ENCODE data around the gene MED29.

DNA sequence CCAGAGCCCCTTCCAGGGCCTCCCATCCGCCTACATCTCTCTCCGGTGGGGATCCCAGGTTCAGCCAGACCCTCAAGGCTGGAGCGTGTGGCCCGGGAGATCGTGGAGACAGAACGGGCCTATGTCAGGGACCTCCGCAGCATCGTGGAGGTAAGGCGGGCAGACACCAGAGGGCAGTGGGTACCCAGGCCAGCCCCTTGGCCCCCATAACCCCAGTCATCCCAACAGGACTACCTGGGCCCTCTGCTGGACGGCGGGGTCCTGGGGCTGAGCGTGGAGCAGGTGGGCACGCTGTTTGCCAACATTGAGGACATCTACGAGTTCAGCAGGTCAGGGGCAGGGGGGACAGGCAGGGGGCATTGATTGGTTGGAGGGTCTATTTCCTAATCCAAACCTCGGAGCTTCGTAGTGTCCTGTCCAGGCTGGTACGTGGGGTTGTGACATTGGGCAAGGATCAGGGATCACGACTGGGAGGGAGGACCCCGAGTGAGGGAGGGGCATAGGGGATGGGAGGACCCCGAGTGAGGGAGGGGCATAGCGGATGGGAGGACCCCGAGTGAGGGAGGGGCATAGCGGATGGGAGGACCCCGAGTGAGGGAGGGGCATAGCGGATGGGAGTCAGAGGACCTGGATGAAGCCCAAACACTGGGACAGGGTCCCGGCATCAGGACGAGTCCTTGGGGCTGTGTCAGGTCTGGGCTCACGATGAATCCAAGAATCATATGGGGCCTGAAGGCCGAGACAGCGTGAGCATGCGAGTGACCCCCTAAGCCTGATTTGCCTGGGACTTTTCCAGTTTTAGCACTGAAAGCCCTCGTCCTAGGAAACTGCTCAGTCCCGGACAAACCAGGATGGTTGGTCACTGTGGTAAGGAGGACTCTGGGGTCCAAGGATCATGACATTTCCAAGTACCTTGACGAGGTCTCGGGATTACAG lies 24.2 kb downstream of the MED29 start:
- TF ChIP-seq POLR2A (IDR thresholded peaks at IDR 0.05; ENCODE audit: borderline replicate concordance, extremely low read depth, insufficient read depth, insufficient read length) (no peak), RAD21 (IDR thresholded peaks at IDR 0.05; ENCODE audit: low read depth) (no peak), EZH2phosphoT487 (IDR thresholded peaks at IDR 0.05; ENCODE audit: borderline replicate concordance) (no peak), EZH2 (IDR thresholded peaks at IDR 0.05) (no peak)
- TF ChIP-seq, protein P1, sequence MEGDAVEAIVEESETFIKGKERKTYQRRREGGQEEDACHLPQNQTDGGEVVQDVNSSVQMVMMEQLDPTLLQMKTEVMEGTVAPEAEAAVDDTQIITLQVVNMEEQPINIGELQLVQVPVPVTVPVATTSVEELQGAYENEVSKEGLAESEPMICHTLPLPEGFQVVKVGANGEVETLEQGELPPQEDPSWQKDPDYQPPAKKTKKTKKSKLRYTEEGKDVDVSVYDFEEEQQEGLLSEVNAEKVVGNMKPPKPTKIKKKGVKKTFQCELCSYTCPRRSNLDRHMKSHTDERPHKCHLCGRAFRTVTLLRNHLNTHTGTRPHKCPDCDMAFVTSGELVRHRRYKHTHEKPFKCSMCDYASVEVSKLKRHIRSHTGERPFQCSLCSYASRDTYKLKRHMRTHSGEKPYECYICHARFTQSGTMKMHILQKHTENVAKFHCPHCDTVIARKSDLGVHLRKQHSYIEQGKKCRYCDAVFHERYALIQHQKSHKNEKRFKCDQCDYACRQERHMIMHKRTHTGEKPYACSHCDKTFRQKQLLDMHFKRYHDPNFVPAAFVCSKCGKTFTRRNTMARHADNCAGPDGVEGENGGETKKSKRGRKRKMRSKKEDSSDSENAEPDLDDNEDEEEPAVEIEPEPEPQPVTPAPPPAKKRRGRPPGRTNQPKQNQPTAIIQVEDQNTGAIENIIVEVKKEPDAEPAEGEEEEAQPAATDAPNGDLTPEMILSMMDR (IDR thresholded peaks at IDR 0.05 in 2 of 3, conservative IDR thresholded peaks at IDR 0.05 in 1 of 3; ENCODE audit: borderline replicate concordance in 1 of 3, insufficient read depth in 1 of 3, low read depth in 2 of 3, low read length in 2 of 3) = peak in 1 of 3 experiments; percentile 10; a peak in 1 of 6 replicates
